ENCODE results near the gene HS3ST2. TPM values are rescaled to one million over a fixed set of nuclear protein-coding genes. Genes with fewer than 3 reads are reported as not detected.
"Not testable (repeated sequence)": the region's sequence is repeated elsewhere in the genome, so short reads cannot be mapped to it uniquely, and the experiment has no call there.

Gene HS3ST2
- total and polyA plus RNA-seq, 8 donors, result 0.10 to 2.7 (median 0.40) TPM; not detected in 2

- Histone ChIP-seq H3K27me3 (peaks cover 8 to 73% (median 32%) of the 10 kb centered on the region in 3 donors), H3K4me1 (peaks cover 16 to 24% (median 21%) of the 10 kb centered on the region in 4 donors), H3K27ac (no peak overlapping the region), H3K36me3 (no peaks in the 10 kb centered on the region), H3K9me3 (no peaks in the 10 kb centered on the region), H3K4me3 (peak overlapping the region; percentile 46 to 58 (median 48))
- WGBS, 5 donors, result 2 to 9% (median 3%) methylated on average over 21 to 59 of the region's 59 CpGs
- intact Hi-C loops (cut with DNase I; ENCODE audit: low total_unique reads), result no loop called here
- DNase-seq, result peak; percentile 32 to 70
- TF ChIP-seq CTCF (IDR thresholded peaks at IDR 0.05) (peak in 4 of 7 experiments; percentile 2 to 45 (median 38)), EP300 (IDR thresholded peaks at IDR 0.05) (no peak), POLR2AphosphoS5 (IDR thresholded peaks at IDR 0.05) (no peak)
Observed at GRCh38 chr16:22813223-22813947, 577 bp upstream of the HS3ST2 start.

- H3K27ac ChIP-seq, result peak overlapping the region in 1 of 5 donors; percentile 24
- intact Hi-C loops (cut with DNase I; ENCODE audit: low total_unique reads), result no loop called here
- peak overlapping the region; percentile 46 to 58 (median 48) for H3K4me3 ChIP-seq
- H3K36me3 ChIP-seq, result no peaks in the 10 kb centered on the region
- H3K4me1 ChIP-seq, result peaks cover 16 to 24% (median 21%) of the 10 kb centered on the region in 4 donors
- peak in 1 of 2 donors; percentile 7 for DNase-seq
- peaks cover 8 to 70% (median 32%) of the 10 kb centered on the region in 3 donors for H3K27me3 ChIP-seq
- no peaks in the 10 kb centered on the region for H3K9me3 ChIP-seq
- TF ChIP-seq EP300 (IDR thresholded peaks at IDR 0.05) (no peak), POLR2AphosphoS5 (IDR thresholded peaks at IDR 0.05) (no peak), POLR2A (IDR thresholded peaks at IDR 0.05) (no peak), CTCF (IDR thresholded peaks at IDR 0.05) (no peak)
- 3 to 6% (median 4%) methylated on average over 11 to 41 of the region's 41 CpGs for WGBS, 5 donors
Observed at GRCh38 chr16:22814711-22815105, 746 bp downstream of the HS3ST2 start.

GRCh38 chr16:22815863-22816262, 1.9 kb downstream of the HS3ST2 start:
- H3K36me3 ChIP-seq, result no peaks in the 10 kb centered on the region
- H3K27ac ChIP-seq, result no peak overlapping the region
- DNase-seq, result no peak
- peaks cover 16 to 24% (median 21%) of the 10 kb centered on the region in 4 donors for H3K4me1 ChIP-seq
- intact Hi-C loops (cut with DNase I; ENCODE audit: low total_unique reads), result no loop called here
- no peaks in the 10 kb centered on the region for H3K9me3 ChIP-seq
- H3K27me3 ChIP-seq, result peaks cover 8 to 70% (median 32%) of the 10 kb centered on the region in 3 donors
- TF ChIP-seq EP300 (IDR thresholded peaks at IDR 0.05) (no peak), POLR2A (IDR thresholded peaks at IDR 0.05) (no peak), CTCF (IDR thresholded peaks at IDR 0.05) (no peak), POLR2AphosphoS5 (IDR thresholded peaks at IDR 0.05) (no peak)
- WGBS, 5 donors, result 57 to 76% (median 61%) methylated on average over 5 of the region's 5 CpGs
- peak overlapping the region in 1 of 4 donors; percentile 50 for H3K4me3 ChIP-seq

GRCh38 chr16:22816475-22816874, 2.5 kb downstream of the HS3ST2 start:
- H3K4me3 ChIP-seq, result no peak overlapping the region
- no peak overlapping the region for H3K27ac ChIP-seq
- no peaks in the 10 kb centered on the region for H3K9me3 ChIP-seq
- H3K4me1 ChIP-seq, result peaks cover 16 to 24% (median 21%) of the 10 kb centered on the region in 4 donors
- intact Hi-C loops (cut with DNase I; ENCODE audit: low total_unique reads), result no loop called here
- H3K27me3 ChIP-seq, result peaks cover 8 to 66% (median 32%) of the 10 kb centered on the region in 3 donors
- 71 to 83% (median 78%) methylated on average over 6 of the region's 6 CpGs for WGBS, 5 donors
- no peak for TF ChIP-seq POLR2A (IDR thresholded peaks at IDR 0.05)
- no peaks in the 10 kb centered on the region for H3K36me3 ChIP-seq
- DNase-seq, result no peak

DNA sequence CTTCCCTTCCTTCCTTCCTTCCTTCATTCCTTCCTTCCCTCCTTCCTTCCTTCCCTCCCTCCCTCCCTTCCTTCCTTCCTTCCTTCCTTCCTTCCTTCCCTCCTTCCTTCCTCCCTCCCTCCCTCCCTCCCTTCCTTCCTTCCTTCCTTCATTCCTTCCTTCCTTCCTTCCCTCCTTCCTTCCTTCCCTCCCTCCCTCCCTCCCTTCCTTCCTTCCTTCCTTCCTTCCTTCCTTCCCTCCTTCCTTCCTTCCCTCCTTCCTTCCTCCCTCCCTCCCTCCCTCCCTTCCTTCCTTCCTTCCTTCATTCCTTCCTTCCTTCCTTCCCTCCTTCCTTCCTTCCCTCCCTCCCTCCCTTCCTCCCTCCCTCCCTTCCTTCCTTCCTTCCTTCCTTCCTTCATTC, 4.8 kb downstream of the HS3ST2 start:
- H3K36me3 ChIP-seq; H3K4me3 ChIP-seq; H3K9me3 ChIP-seq; intact Hi-C loops (cut with DNase I; ENCODE audit: low total_unique reads); H3K27ac ChIP-seq; DNase-seq: not testable (repeated sequence)
- Histone ChIP-seq H3K27me3 (peaks cover 8 to 45% (median 24%) of the 10 kb centered on the region in 3 donors), H3K4me1 (peaks cover 10 to 15% (median 13%) of the 10 kb centered on the region in 4 donors)

All from stomach (tissue), 9 donors.